HepG2 (cell line): ENCODE measurements around the gene ERLEC1. TPM values are rescaled to one million over a fixed set of nuclear protein-coding genes. Genes with fewer than 3 reads are reported as not detected.
A peak's percentile ranks its signal among the peaks of the same experiment; 100 is the strongest.

ENCODE experiments used
- ATAD3A ChIP-seq: sonication (generic); formaldehyde crosslinking; IDR thresholded peaks from 2 replicates; pipeline ENCODE4 v1.4.0; 2020; ENCODE audit warnings: missing genetic modification reagents
- HDAC6 ChIP-seq: fragments of 200-600 bp; sonication (generic); IDR thresholded peaks from 2 replicates; pipeline ENCODE4 v1.7.0; 2017; ENCODE audit warnings: mild to moderate bottlenecking, antibody characterized with exemption, low read length, low read depth
- NKX3-1 ChIP-seq: sonication (generic); formaldehyde crosslinking; IDR thresholded peaks from 2 replicates; pipeline ENCODE4 v1.5.0; 2020; ENCODE audit warnings: missing genetic modification reagents
- PCBP1 ChIP-seq: fragments of 200-400 bp; formaldehyde crosslinking; IDR thresholded peaks from 2 replicates; pipeline ENCODE4 v1.6.1; 2017; ENCODE audit warnings: mild to moderate bottlenecking, low read depth, low read length, borderline replicate concordance
- RXRA ChIP-seq: sonication (generic); formaldehyde crosslinking; IDR thresholded peaks from 2 replicates; pipeline ENCODE4 v1.5.1; 2020; ENCODE audit warnings: missing genetic modification reagents
- ZNF564 ChIP-seq: sonication (generic); formaldehyde crosslinking; IDR thresholded peaks from 2 replicates; pipeline ENCODE4 v1.8.1; 2023; ENCODE audit warnings: mild to moderate bottlenecking, missing genetic modification reagents
- ZNF772 ChIP-seq: sonication (generic); formaldehyde crosslinking; IDR thresholded peaks from 2 replicates; pipeline ENCODE4 v1.5.0; 2020; ENCODE audit warnings: mild to moderate bottlenecking, missing genetic modification reagents
- polyA plus RNA-seq, 8 experiments: library from polyadenylated mRNA; depleted of rRNA in 3 of 8; stranded (reverse) in 7 of 8; unstranded in 1 of 8; fragments of >200 nt; fragmentation: Illumina TruSeq in 4 of 8; extraction: Trizol in 4 of 8; gene quantifications; 2 replicates each; pipeline versions ENCODE4 v1.2.1 to v1.2.3, GENCODE V29; 2011 to 2016; ENCODE audit warnings: low read depth in 4 of 8, missing spikeins in 1 of 8, mixed read lengths in 1 of 8; ENCODE audit not compliant: insufficient read depth in 1 of 8
- total RNA-seq, 5 experiments: library from RNA; depleted of rRNA; stranded (reverse); fragments of >200 nt; fragmentation: Illumina TruSeq; extraction: Trizol; gene quantifications; 2 replicates each; pipeline ENCODE4 v1.2.3, GENCODE V29; 2016; ENCODE audit warnings: low read depth in 1 of 5
- TF ChIP-seq, protein P1 (sequence below): sonication (generic); formaldehyde crosslinking; IDR thresholded peaks from 2 replicates; pipeline ENCODE4 v1.4.0; 2020; ENCODE audit warnings: mild to moderate bottlenecking, missing genetic modification reagents
- TF ChIP-seq, protein P2 (sequence below): sonication (generic); formaldehyde crosslinking; IDR thresholded peaks from 2 replicates; pipeline ENCODE4 v1.9.0; 2022; ENCODE audit warnings: low read depth, missing genetic modification reagents
- TF ChIP-seq, protein P3 (sequence below): sonication (generic); formaldehyde crosslinking; IDR thresholded peaks from 2 replicates; pipeline ENCODE4 v1.4.0; 2020; ENCODE audit warnings: low read depth, mild to moderate bottlenecking, missing genetic modification reagents
- TF ChIP-seq, protein P4 (sequence below): sonication (generic); formaldehyde crosslinking; IDR thresholded peaks from 2 replicates; pipeline ENCODE4 v1.5.1; 2020; ENCODE audit warnings: missing genetic modification reagents, mild to moderate bottlenecking, borderline replicate concordance
- TF ChIP-seq, protein P5 (sequence below): conservative IDR thresholded peaks from 2 replicates; pipeline ENCODE4 v1.6.1; 2018; ENCODE audit warnings: missing genetic modification reagents

The ERLEC1 gene
- total and polyA plus RNA-seq, 2 of the 13 experiments (the other 11 are each of a cell fraction or from before 2014, with no cell fraction given): 87.3 to 88.4 TPM

DNA sequence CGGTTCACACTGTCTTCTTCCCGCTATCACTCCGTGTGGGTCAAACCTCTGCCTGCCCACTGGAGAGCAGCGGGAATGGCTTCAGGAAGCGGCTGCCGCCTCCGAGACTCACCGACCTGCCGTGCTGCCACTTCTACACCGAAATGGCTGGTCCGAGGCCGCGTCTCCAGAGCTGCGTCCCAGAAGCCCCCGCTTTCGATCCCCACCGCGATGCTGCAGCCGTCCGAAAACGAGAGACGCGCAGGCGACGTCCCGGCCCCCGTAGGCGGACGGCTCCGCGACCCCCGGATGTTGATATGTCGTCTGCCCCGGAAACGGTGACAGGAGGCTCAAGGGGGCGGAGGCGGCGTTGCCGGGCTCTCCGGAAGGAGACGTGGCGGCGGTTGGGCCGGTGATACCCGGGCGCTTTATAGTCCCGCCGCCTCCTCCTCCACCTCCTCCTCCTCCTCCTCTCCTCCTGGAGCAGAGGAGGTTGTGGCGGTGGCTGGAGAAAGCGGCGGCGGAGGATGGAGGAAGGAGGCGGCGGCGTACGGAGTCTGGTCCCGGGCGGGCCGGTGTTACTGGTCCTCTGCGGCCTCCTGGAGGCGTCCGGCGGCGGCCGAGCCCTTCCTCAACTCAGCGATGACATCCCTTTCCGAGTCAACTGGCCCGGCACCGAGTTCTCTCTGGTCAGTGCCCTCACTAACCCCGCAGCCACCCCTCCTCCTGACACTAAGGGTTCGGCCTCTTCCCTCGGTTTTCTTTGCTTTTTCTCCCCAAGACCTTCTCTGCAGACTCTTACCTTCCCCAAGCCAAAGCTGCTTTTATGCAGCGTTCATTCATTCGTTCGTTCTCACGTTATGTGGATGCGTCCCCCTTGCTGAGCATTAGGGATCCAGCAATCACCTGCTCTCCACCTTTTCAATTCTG is at the start of gene ERLEC1, which contains the start of gene ASB3 (continued):
- TF ChIP-seq, protein P1, sequence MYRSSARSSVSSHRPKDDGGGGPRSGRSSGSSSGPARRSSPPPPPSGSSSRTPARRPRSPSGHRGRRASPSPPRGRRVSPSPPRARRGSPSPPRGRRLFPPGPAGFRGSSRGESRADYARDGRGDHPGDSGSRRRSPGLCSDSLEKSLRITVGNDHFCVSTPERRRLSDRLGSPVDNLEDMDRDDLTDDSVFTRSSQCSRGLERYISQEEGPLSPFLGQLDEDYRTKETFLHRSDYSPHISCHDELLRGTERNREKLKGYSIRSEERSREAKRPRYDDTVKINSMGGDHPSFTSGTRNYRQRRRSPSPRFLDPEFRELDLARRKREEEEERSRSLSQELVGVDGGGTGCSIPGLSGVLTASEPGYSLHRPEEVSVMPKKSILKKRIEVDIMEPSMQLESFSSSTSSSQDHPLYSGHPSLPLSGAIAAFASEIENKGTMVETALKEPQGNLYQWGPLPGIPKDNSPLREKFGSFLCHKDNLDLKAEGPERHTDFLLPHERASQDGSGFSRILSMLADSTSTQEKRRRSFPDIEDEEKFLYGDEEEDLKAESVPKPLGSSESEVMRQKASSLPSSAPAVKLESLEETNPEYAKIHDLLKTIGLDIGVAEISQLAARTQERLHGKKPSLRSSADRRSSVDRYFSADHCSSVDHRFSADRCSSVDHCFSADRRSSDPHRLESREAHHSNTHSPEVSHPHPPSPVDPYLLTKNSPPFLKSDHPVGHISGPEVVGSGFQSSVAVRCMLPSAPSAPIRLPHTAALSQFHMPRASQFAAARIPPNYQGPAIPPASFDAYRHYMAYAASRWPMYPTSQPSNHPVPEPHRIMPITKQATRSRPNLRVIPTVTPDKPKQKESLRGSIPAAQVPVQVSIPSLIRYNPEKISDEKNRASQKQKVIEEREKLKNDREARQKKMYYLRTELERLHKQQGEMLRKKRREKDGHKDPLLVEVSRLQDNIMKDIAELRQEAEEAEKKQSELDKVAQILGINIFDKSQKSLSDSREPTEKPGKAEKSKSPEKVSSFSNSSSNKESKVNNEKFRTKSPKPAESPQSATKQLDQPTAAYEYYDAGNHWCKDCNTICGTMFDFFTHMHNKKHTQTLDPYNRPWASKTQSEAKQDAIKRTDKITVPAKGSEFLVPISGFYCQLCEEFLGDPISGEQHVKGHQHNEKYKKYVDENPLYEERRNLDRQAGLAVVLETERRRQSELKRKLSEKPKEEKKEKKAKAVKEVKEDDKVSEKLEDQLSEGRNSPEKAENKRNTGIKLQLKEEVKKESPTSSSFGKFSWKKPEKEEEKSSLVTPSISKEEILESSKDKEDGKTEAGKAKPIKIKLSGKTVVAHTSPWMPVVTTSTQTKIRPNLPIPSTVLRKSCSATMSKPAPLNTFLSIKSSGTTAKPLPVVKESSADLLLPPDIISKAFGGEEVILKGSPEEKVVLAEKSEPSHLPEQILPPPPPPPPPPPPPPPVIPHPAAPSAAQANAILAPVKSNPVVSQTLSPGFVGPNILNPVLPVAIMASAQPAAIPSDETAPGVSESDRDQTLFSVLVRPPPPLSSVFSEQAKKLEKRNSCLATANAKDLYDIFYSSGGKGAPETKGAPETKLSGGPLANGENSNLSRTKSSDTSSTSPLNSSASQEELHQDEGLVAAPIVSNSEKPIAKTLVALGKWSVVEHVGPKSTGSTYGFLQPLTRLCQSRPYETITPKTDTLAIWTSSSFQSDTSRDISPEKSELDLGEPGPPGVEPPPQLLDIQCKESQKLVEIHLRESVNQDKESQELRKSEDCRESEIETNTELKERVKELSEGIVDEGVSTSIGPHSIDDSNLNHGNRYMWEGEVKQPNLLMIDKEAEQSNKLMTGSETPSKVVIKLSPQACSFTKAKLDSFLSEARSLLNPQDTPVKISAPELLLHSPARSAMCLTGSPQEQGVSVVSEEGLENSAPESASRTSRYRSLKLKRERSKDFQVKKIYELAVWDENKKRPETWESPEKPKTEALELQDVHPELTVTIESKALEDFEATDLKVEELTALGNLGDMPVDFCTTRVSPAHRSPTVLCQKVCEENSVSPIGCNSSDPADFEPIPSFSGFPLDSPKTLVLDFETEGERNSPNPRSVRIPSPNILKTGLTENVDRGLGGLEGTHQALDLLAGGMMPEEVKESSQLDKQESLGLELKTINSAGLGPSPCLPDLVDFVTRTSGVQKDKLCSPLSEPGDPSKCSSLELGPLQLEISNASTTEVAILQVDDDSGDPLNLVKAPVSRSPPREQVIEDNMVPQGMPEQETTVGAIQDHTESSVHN (CRISPR knock-in tag): 0 out of 2 replicates have a peak, but pooled peaks have one; percentile 18
- TF ChIP-seq, protein P2, sequence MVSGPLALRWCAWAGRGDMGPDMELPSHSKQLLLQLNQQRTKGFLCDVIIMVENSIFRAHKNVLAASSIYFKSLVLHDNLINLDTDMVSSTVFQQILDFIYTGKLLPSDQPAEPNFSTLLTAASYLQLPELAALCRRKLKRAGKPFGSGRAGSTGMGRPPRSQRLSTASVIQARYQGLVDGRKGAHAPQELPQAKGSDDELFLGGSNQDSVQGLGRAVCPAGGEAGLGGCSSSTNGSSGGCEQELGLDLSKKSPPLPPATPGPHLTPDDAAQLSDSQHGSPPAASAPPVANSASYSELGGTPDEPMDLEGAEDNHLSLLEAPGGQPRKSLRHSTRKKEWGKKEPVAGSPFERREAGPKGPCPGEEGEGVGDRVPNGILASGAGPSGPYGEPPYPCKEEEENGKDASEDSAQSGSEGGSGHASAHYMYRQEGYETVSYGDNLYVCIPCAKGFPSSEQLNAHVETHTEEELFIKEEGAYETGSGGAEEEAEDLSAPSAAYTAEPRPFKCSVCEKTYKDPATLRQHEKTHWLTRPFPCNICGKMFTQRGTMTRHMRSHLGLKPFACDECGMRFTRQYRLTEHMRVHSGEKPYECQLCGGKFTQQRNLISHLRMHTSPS (CRISPR knock-in tag): peak; percentile 63
- TF ChIP-seq, protein P3, sequence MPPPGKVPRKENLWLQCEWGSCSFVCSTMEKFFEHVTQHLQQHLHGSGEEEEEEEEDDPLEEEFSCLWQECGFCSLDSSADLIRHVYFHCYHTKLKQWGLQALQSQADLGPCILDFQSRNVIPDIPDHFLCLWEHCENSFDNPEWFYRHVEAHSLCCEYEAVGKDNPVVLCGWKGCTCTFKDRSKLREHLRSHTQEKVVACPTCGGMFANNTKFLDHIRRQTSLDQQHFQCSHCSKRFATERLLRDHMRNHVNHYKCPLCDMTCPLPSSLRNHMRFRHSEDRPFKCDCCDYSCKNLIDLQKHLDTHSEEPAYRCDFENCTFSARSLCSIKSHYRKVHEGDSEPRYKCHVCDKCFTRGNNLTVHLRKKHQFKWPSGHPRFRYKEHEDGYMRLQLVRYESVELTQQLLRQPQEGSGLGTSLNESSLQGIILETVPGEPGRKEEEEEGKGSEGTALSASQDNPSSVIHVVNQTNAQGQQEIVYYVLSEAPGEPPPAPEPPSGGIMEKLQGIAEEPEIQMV: peak; percentile 74; the same call in 1 of the 2 replicates
- TF ChIP-seq PCBP1 (peak; percentile 94), ZNF564 (no peak; the same call in 1 of the 2 replicates), HDAC6 (no peak), RXRA (CRISPR knock-in tag) (peak; percentile 94), ATAD3A (CRISPR knock-in tag) (no peak), ZNF772 (CRISPR knock-in tag) (peak; percentile 95), NKX3-1 (CRISPR knock-in tag) (peak; percentile 77; the same call in 1 of the 2 replicates)
- TF ChIP-seq, protein P4, sequence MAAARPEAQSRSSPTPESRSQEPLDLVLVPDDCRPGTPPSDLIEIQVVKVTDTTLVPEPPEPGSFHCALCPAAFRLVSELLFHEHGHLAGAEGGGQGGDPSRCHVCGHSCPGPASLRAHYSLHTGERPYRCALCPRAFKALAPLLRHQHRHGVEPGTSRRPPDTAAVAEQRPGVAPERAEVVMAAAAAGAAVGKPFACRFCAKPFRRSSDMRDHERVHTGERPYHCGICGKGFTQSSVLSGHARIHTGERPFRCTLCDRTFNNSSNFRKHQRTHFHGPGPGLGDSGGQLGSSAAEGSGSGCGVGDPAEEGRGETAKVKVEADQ (CRISPR knock-in tag): peak; percentile 55; the same call in 1 of the 2 replicates
- TF ChIP-seq, protein P5, sequence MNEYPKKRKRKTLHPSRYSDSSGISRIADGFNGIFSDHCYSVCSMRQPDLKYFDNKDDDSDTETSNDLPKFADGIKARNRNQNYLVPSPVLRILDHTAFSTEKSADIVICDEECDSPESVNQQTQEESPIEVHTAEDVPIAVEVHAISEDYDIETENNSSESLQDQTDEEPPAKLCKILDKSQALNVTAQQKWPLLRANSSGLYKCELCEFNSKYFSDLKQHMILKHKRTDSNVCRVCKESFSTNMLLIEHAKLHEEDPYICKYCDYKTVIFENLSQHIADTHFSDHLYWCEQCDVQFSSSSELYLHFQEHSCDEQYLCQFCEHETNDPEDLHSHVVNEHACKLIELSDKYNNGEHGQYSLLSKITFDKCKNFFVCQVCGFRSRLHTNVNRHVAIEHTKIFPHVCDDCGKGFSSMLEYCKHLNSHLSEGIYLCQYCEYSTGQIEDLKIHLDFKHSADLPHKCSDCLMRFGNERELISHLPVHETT (CRISPR knock-in tag): peak; percentile 99
